Tibial artery (tissue), 4 donors: ENCODE results near the gene TRIM47.
"Not testable (repeated sequence)": the region's sequence is repeated elsewhere in the genome, so short reads cannot be mapped to it uniquely, and the experiment has no call there.

ENCODE experiments used
- DNase-seq, 2 donors: peaks; one replicate each; pipeline ENCODE4 v3.0.0-alpha.2; 2019
- H3K27ac ChIP-seq, 2 donors: fragments of 200-600 bp; sonication (generic) in 1 of 2; 1 replicate in 1 of 2; 2 replicates in 1 of 2; pipeline ENCODE4 v1.5.1; 2018 to 2019; ENCODE audit warnings: mild to moderate bottlenecking in 1 of 2
- H3K27me3 ChIP-seq, 2 donors: fragments of 200-600 bp; sonication (generic) in 1 of 2; one replicate each; pipeline versions ENCODE4 v1.5.1 to v1.6.0; 2016 to 2019
- H3K36me3 ChIP-seq, 3 donors: fragments of 200-600 bp; sonication (generic) in 2 of 3; one replicate each; pipeline ENCODE4 v1.5.1; 2016 to 2019; ENCODE audit warnings: mild to moderate bottlenecking in 2 of 3
- H3K4me1 ChIP-seq, 4 donors: fragments of 200-600 bp; sonication (generic) in 2 of 4; 1 replicate in 3 of 4; 2 replicates in 1 of 4; pipeline ENCODE4 v1.5.1; 2016 to 2019
- H3K4me3 ChIP-seq, 2 donors: fragments of 200-600 bp; sonication (generic) in 1 of 2; 1 replicate in 1 of 2; 2 replicates in 1 of 2; pipeline ENCODE4 v1.5.1; 2018 to 2019; ENCODE audit warnings: mild to moderate bottlenecking in 2 of 2
- H3K9me3 ChIP-seq, 3 donors: fragments of 200-600 bp; sonication (generic) in 1 of 3; one replicate each; pipeline ENCODE4 v1.5.1; 2016 to 2019
- CTCF ChIP-seq, 2 experiments: fragments of 200-600 bp in 1 of 2; fragments of 450-650 bp in 1 of 2; IDR thresholded peaks; one replicate each; pipeline ENCODE4 v1.5.1; 2017 to 2019; ENCODE audit warnings: antibody characterized with exemption in 2 of 2, mild to moderate bottlenecking in 1 of 2, moderate library complexity in 1 of 2
- intact Hi-C: fragments of 100-400 bp; cut with DNase I; formaldehyde crosslinking; loops from one replicate; pipeline ENCODE4 v1.15.0; 2023; ENCODE audit warnings: low total_unique reads

The TRIM47 gene

GRCh38 chr17:75891605-75892555 is 13.5 kb upstream of the TRIM47 start:
- no peak overlapping the region for H3K27ac ChIP-seq
- peaks cover 0 to 24% (median 17%) of the 10 kb centered on the region in 4 donors for H3K4me1 ChIP-seq
- no peaks in the 10 kb centered on the region for H3K27me3 ChIP-seq
- TF ChIP-seq CTCF (IDR thresholded peaks at IDR 0.05): no peak
- H3K36me3 ChIP-seq: peaks cover 0 to 49% (median 29%) of the 10 kb centered on the region in 3 donors
- intact Hi-C loops: loop anchor here (5.0 kb wide), 1 partner anchor 130 kb away; no protein-coding TSS in a partner anchor
- no peak overlapping the region for H3K4me3 ChIP-seq
- no peak for DNase-seq
- H3K9me3 ChIP-seq: no peaks in the 10 kb centered on the region

- peaks cover 0 to 21% (median 17%) of the 10 kb centered on the region in 4 donors for H3K4me1 ChIP-seq
- H3K4me3 ChIP-seq: no peak overlapping the region
- intact Hi-C loops: loop anchor here (5.0 kb wide), 1 partner anchor 129 kb away; no protein-coding TSS in a partner anchor
- H3K36me3 ChIP-seq: peaks cover 0 to 49% (median 29%) of the 10 kb centered on the region in 3 donors
- TF ChIP-seq CTCF (IDR thresholded peaks at IDR 0.05): no peak
- H3K27me3 ChIP-seq: no peaks in the 10 kb centered on the region
- no peaks in the 10 kb centered on the region for H3K9me3 ChIP-seq
- no peak overlapping the region for H3K27ac ChIP-seq
- DNase-seq: no peak
Observed at GRCh38 chr17:75891022-75891604, 12.7 kb upstream of the TRIM47 start.

GRCh38 chr17:75889454-75889853 is 11.1 kb upstream of the TRIM47 start:
- no peak for DNase-seq
- Histone ChIP-seq H3K4me1 (peaks cover 0 to 5% (median 2%) of the 10 kb centered on the region in 4 donors), H3K4me3 (no peak overlapping the region), H3K27me3 (no peaks in the 10 kb centered on the region), H3K27ac (no peak overlapping the region), H3K36me3 (peaks cover 0 to 49% (median 29%) of the 10 kb centered on the region in 3 donors), H3K9me3 (no peaks in the 10 kb centered on the region)
- no peak for TF ChIP-seq CTCF (IDR thresholded peaks at IDR 0.05)
- intact Hi-C loops: loop anchor here (5.0 kb wide), 1 partner anchor 47 kb away; the partner anchor contains the start of gene UNC13D

- Histone ChIP-seq H3K36me3 (peaks cover 0 to 49% (median 29%) of the 10 kb centered on the region in 3 donors), H3K27ac (no peak overlapping the region), H3K4me3 (no peak overlapping the region), H3K4me1 (no peaks in the 10 kb centered on the region), H3K27me3 (no peaks in the 10 kb centered on the region), H3K9me3 (no peaks in the 10 kb centered on the region)
- no peak for DNase-seq
- intact Hi-C loops: loop anchor here (5.0 kb wide), 1 partner anchor 46 kb away; the partner anchor contains the start of gene UNC13D
- no peak for TF ChIP-seq CTCF (IDR thresholded peaks at IDR 0.05)
Observed at GRCh38 chr17:75888484-75888883, 10.1 kb upstream of the TRIM47 start.

- intact Hi-C loops: loop anchor here (5.0 kb wide), 1 partner anchor 44 kb away; the partner anchor contains the start of gene UNC13D
- H3K9me3 ChIP-seq, H3K27me3 ChIP-seq, H3K4me3 ChIP-seq, DNase-seq, H3K27ac ChIP-seq, H3K4me1 ChIP-seq: not testable (repeated sequence)
- peaks cover 0 to 28% (median 16%) of the 10 kb centered on the region in 3 donors for H3K36me3 ChIP-seq
Observed at GRCh38 chr17:75885860-75886259, 7.5 kb upstream of the TRIM47 start.
